22Rv1 (cell line): ENCODE measurements around the gene ENTPD2.

Experiments used
- H3K27ac ChIP-seq: fragments of 450-650 bp; 2 replicates; pipeline ENCODE4 v1.5.1; 2017
- ZFX ChIP-seq: fragments of 450-650 bp; IDR thresholded peaks from 2 replicates; pipeline ENCODE4 v1.6.1; 2017; ENCODE audit warnings: antibody characterized with exemption, borderline replicate concordance
- TF ChIP-seq, protein P1 (sequence below): fragments of 450-650 bp; IDR thresholded peaks from 2 replicates; pipeline ENCODE4 v1.5.1; 2017; ENCODE audit warnings: mild to moderate bottlenecking

The ENTPD2 gene

GRCh38 chr9:137083394-137084004 is 29.6 kb upstream of the ENTPD2 start:
- H3K27ac ChIP-seq = peak overlapping the region; percentile 99
- TF ChIP-seq ZFX = no peak
- TF ChIP-seq, protein P1, sequence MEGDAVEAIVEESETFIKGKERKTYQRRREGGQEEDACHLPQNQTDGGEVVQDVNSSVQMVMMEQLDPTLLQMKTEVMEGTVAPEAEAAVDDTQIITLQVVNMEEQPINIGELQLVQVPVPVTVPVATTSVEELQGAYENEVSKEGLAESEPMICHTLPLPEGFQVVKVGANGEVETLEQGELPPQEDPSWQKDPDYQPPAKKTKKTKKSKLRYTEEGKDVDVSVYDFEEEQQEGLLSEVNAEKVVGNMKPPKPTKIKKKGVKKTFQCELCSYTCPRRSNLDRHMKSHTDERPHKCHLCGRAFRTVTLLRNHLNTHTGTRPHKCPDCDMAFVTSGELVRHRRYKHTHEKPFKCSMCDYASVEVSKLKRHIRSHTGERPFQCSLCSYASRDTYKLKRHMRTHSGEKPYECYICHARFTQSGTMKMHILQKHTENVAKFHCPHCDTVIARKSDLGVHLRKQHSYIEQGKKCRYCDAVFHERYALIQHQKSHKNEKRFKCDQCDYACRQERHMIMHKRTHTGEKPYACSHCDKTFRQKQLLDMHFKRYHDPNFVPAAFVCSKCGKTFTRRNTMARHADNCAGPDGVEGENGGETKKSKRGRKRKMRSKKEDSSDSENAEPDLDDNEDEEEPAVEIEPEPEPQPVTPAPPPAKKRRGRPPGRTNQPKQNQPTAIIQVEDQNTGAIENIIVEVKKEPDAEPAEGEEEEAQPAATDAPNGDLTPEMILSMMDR = no peak

- no peak for TF ChIP-seq ZFX
- TF ChIP-seq, protein P1 = no peak
- H3K27ac ChIP-seq = peak overlapping the region; percentile 99
These were observed 29.0 kb upstream of the ENTPD2 start for GRCh38 chr9:137082925-137083290.

GRCh38 chr9:137082222-137082924 is 28.5 kb upstream of the ENTPD2 start:
- no peak overlapping the region for H3K27ac ChIP-seq
- TF ChIP-seq, protein P1 = no peak
- TF ChIP-seq ZFX = no peak

DNA sequence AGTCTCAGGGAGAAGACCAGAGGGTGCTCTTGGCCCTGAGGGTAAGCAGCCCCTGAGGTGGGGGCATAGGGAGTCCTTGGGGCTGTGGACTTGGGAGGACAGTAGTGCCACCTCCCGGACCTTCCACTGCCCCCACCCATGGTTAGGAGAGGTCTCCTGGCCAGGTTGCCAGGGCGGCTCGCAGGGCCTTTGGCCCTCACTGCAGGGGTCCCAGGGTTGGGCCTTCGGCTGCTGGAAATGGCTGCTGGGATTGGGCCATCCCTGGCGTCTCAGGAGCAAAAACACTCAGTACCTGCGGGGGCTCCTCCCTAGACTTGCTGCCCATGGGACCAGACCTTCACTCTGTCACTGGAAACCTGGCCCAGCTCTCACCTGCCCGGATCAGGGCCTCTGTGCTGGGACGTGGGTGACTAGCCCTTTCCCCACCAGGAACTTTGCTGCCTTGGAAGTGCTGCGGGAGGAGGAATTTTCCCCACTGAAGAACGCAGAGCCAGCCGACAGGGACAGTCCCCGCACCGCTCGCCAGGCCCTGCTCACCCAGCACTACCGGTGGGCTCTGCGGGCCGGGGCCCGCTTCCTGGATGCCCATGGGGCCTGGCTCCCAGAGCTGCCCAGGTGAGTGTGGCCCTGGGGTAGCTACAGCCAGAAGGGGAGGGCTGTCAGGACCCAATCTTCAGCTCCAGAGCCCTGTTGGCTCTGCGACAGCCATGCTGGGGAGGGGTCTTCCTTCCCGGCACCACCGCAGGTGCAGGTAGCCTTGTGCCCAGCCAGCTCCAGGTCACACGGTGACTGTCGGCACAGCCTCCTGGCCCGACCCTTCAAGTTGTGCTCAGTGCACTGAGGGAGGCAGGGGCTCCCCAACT is 26.6 kb upstream of the ENTPD2 start:
- TF ChIP-seq, protein P1 = no peak
- TF ChIP-seq ZFX = no peak
- 0 out of 2 replicates have a peak overlapping the region, but pooled peaks have one; percentile 22 for H3K27ac ChIP-seq

GRCh38 chr9:137079401-137079787 is 25.5 kb upstream of the ENTPD2 start:
- 0 out of 2 replicates have a peak overlapping the region, but pooled peaks have one; percentile 22 for H3K27ac ChIP-seq
- TF ChIP-seq, protein P1 = no peak

- TF ChIP-seq, protein P1 = no peak
- no peak for TF ChIP-seq ZFX
- peak overlapping the region; percentile 79 for H3K27ac ChIP-seq
These were observed 25.0 kb upstream of the ENTPD2 start for GRCh38 chr9:137078701-137079400.
